Measurements from ENCODE around the gene APLP2.

The APLP2 gene

GRCh38 chr11:130145975-130146776 lies 76.5 kb downstream of the APLP2 start:
- no peak for DNase-seq (ENCODE audit: low read depth in 2 of 2)

- DNase-seq (ENCODE audit: low read depth in 2 of 2) = no peak
Measured at GRCh38 chr11:130146796-130147195, 77.1 kb downstream of the APLP2 start.

GRCh38 chr11:130148796-130149326 lies 79.2 kb downstream of the APLP2 start:
- no peak for DNase-seq (ENCODE audit: low read depth in 2 of 2)

GRCh38 chr11:130150790-130151189 lies 81.1 kb downstream of the APLP2 start:
- no peak for DNase-seq (ENCODE audit: low read depth in 2 of 2)

GRCh38 chr11:130151196-130151595 lies 81.5 kb downstream of the APLP2 start:
- DNase-seq (ENCODE audit: low read depth in 2 of 2) = no peak

- DNase-seq (ENCODE audit: low read depth in 2 of 2) = no peak
Measured at GRCh38 chr11:130156108-130157022, 86.7 kb downstream of the APLP2 start.

- no peak for DNase-seq (ENCODE audit: low read depth in 2 of 2)
Measured at GRCh38 chr11:130157101-130157500, 87.4 kb downstream of the APLP2 start.

- DNase-seq (ENCODE audit: low read depth in 2 of 2) = no peak
Measured at GRCh38 chr11:130157840-130158239, 88.1 kb downstream of the APLP2 start.

- no peak for DNase-seq (ENCODE audit: low read depth in 2 of 2)
Measured at GRCh38 chr11:130159139-130159538, 89.4 kb downstream of the APLP2 start.

GRCh38 chr11:130159657-130160497 lies 90.2 kb downstream of the APLP2 start, which contains the start of gene ST14:
Gene ST14, plus strand, starts transcription at chr11:130159782. Its CDS starts 198 bp downstream, at chr11:130159980.
- DNase-seq (ENCODE audit: low read depth in 2 of 2) = no peak

- DNase-seq (ENCODE audit: low read depth in 2 of 2) = no peak
Measured at GRCh38 chr11:130160498-130161155, 90.9 kb downstream of the APLP2 start.

- no peak for DNase-seq (ENCODE audit: low read depth in 2 of 2)
Measured at GRCh38 chr11:130161441-130162145, 91.9 kb downstream of the APLP2 start.

GRCh38 chr11:130162733-130163132 lies 93.0 kb downstream of the APLP2 start:
- DNase-seq (ENCODE audit: low read depth in 2 of 2) = no peak

- DNase-seq (ENCODE audit: low read depth in 2 of 2) = no peak
Measured at GRCh38 chr11:130163346-130164220, 93.9 kb downstream of the APLP2 start.

- DNase-seq (ENCODE audit: low read depth in 2 of 2) = no peak
Measured at GRCh38 chr11:130164221-130164570, 94.5 kb downstream of the APLP2 start.

- no peak for DNase-seq (ENCODE audit: low read depth in 2 of 2)
Measured at GRCh38 chr11:130165601-130166456, 96.1 kb downstream of the APLP2 start.

- DNase-seq (ENCODE audit: low read depth in 2 of 2) = peak; percentile 44 to 51
Measured at GRCh38 chr11:130166457-130166784, 96.7 kb downstream of the APLP2 start.

GRCh38 chr11:130167146-130167545 lies 97.5 kb downstream of the APLP2 start:
- no peak for DNase-seq (ENCODE audit: low read depth in 2 of 2)

- no peak for DNase-seq (ENCODE audit: low read depth in 2 of 2)
Measured at GRCh38 chr11:130168105-130168504, 98.4 kb downstream of the APLP2 start.
